Endothelial cell of umbilical vein (primary cell): ENCODE data around the gene DZIP3. TPM values are rescaled to one million over a fixed set of nuclear protein-coding genes. Genes with fewer than 3 reads are reported as not detected.

Experiments used
- BruUV-seq: library from RNA; stranded (reverse); fragments of 400-500 nt; replicated peaks from 2 replicates; lab custom pipeline; 2021; lab: Mats Ljungman, UMichigan
- CTCF ChIA-PET: fragments of 300-600, 350-600 bp; sonication (Branson Sonifier 250); formaldehyde crosslinking; loops from one replicate; lab custom pipeline; 2021; ENCODE audit warnings: antibody characterized with exemption, inconsistent platforms; lab: Charles Lee
- POLR2A ChIA-PET: fragments of 300-600, 350-600 bp; sonication (Branson Sonifier 250); formaldehyde crosslinking; loops from one replicate; lab custom pipeline; 2021; ENCODE audit warnings: antibody characterized with exemption, inconsistent platforms; lab: Charles Lee
- DNase-seq: peaks from one replicate; pipeline ENCODE4 v3.0.0-alpha.2; 2011; ENCODE audit warnings: low read depth, low spot score
- FAIRE-seq: peaks from 2 replicates; lab custom pipeline; 2011; peaks lifted over from hg19 to GRCh38; lab: Jason Lieb, UNC
- H2AFZ ChIP-seq: 2 replicates; pipeline ENCODE4 v1.6.0; 2012; ENCODE audit warnings: low read depth, low read length, control low read depth, inconsistent platforms
- H3K27ac ChIP-seq: 2 replicates; pipeline ENCODE4 v1.5.1; 2011; ENCODE audit warnings: low read depth, mild to moderate bottlenecking, control low read depth, low read length, moderate library complexity; ENCODE audit not compliant: insufficient read depth
- H3K27me3 ChIP-seq, 2 experiments: 2 replicates each; pipeline versions ENCODE4 v1.6.0 to v1.6.1; 2011; ENCODE audit warnings: low read length in 2 of 2, mixed read lengths in 1 of 2; ENCODE audit not compliant: control insufficient read depth in 2 of 2, insufficient read depth in 2 of 2
- H3K36me3 ChIP-seq, 2 experiments: 2 replicates in 1 of 2; 3 replicates in 1 of 2; pipeline ENCODE4 v1.5.1; 2011; ENCODE audit warnings: low read length in 2 of 2, mild to moderate bottlenecking in 1 of 2, moderate library complexity in 1 of 2; ENCODE audit not compliant: control insufficient read depth in 2 of 2, insufficient read depth in 2 of 2; ENCODE audit errors: extremely low read depth in 1 of 2
- H3K4me1 ChIP-seq: 3 replicates; pipeline ENCODE4 v1.5.1; 2011; ENCODE audit warnings: mild to moderate bottlenecking, low read length; ENCODE audit not compliant: control insufficient read depth, insufficient read depth; ENCODE audit errors: extremely low read depth
- H3K4me2 ChIP-seq: 2 replicates; pipeline ENCODE4 v1.6.1; 2011; ENCODE audit warnings: low read length, control low read depth, mixed read lengths; ENCODE audit not compliant: insufficient read depth
- H3K4me3 ChIP-seq, 3 experiments: fragments of 200-600 bp in 1 of 3; sonication (generic), shearing (Covaris generic) in 1 of 3; replicated peaks in 1 of 3; 2 replicates each; pipeline ENCODE4 v1.5.1; 2011 to 2016; ENCODE audit warnings: control low read depth in 3 of 3, low read length in 3 of 3, mild to moderate bottlenecking in 2 of 3, inconsistent platforms in 1 of 3, low read depth in 1 of 3, moderate library complexity in 1 of 3; ENCODE audit not compliant: insufficient read depth in 1 of 3
- H3K79me2 ChIP-seq: 2 replicates; pipeline ENCODE4 v1.6.0; 2012; ENCODE audit warnings: low read length, inconsistent platforms; ENCODE audit not compliant: control insufficient read depth, insufficient read depth
- H3K9ac ChIP-seq: replicated peaks from 2 replicates; pipeline ENCODE3; 2011; ENCODE audit warnings: low read length, control low read depth; ENCODE audit not compliant: insufficient read depth; ENCODE audit errors: extremely low read depth
- H3K9me1 ChIP-seq: replicated peaks from 3 replicates; pipeline ENCODE4 v1.6.0; 2011; ENCODE audit warnings: mild to moderate bottlenecking, low read length; ENCODE audit not compliant: control insufficient read depth, insufficient read depth; ENCODE audit errors: extremely low read depth
- H3K9me3 ChIP-seq: replicated peaks from 2 replicates; pipeline ENCODE4 v1.5.1; 2012; ENCODE audit warnings: low read length, inconsistent platforms; ENCODE audit not compliant: control insufficient read depth, insufficient read depth
- H4K20me1 ChIP-seq: replicated peaks from 2 replicates; pipeline ENCODE3; 2011; ENCODE audit warnings: mild to moderate bottlenecking, low read length; ENCODE audit not compliant: control insufficient read depth, insufficient read depth; ENCODE audit errors: extremely low read depth
- CTCF ChIP-seq, 2 donors: IDR thresholded peaks; 1 replicate in 1 of 2; 2 replicates in 1 of 2; pipeline ENCODE4 v1.5.1; 2011; ENCODE audit warnings: low read length in 2 of 2, mild to moderate bottlenecking in 2 of 2, moderate library complexity in 2 of 2, control low read depth in 1 of 2, inconsistent platforms in 1 of 2, low read depth in 1 of 2; ENCODE audit not compliant: insufficient read depth in 1 of 2; ENCODE audit errors: extremely low read depth in 1 of 2
- EZH2 ChIP-seq: IDR thresholded peaks from 2 replicates; pipeline ENCODE4 v1.6.1; 2012; ENCODE audit warnings: borderline replicate concordance, low read depth, mild to moderate bottlenecking, moderate library complexity, low read length, inconsistent platforms; ENCODE audit not compliant: severe bottlenecking
- FOS ChIP-seq: IDR thresholded peaks from 2 replicates; pipeline ENCODE4 v1.6.1; 2011; ENCODE audit warnings: mild to moderate bottlenecking, low read length, moderate library complexity, borderline replicate concordance; ENCODE audit not compliant: insufficient read depth
- GATA2 ChIP-seq: IDR thresholded peaks from 2 replicates; pipeline ENCODE4 v1.7.0; 2011; ENCODE audit warnings: low read depth, mild to moderate bottlenecking, moderate library complexity, mixed read lengths, low read length; ENCODE audit not compliant: insufficient read length, insufficient read depth
- JUN ChIP-seq: IDR thresholded peaks from 2 replicates; pipeline ENCODE4 v1.6.1; 2011; ENCODE audit warnings: borderline replicate concordance, low read depth; ENCODE audit not compliant: insufficient read length, insufficient read depth
- MAX ChIP-seq: IDR thresholded peaks from 2 replicates; pipeline ENCODE4 v1.6.1; 2011; ENCODE audit not compliant: insufficient read depth, insufficient read length
- MYC ChIP-seq: IDR thresholded peaks from one replicate; pipeline ENCODE4 v1.6.1; 2011; ENCODE audit warnings: mild to moderate bottlenecking, low read depth, low read length
- POLR2A ChIP-seq: IDR thresholded peaks from 2 replicates; pipeline ENCODE4 v1.6.1; 2012; ENCODE audit warnings: low read depth, mild to moderate bottlenecking, control low read depth, low read length
- POLR2AphosphoS5 ChIP-seq: IDR thresholded peaks from 2 replicates; pipeline ENCODE4 v1.6.1; 2012; ENCODE audit warnings: low read depth, mild to moderate bottlenecking, control low read depth, low read length, moderate library complexity; ENCODE audit not compliant: insufficient read depth
- dilution Hi-C: fragments of 300-500 bp; cut with MboI; formaldehyde crosslinking; loops from one replicate; pipeline ENCODE4 v1.15.0; 2019; ENCODE audit warnings: low sequenced_read_pairs; ENCODE audit not compliant: extremely low pct_ligation_motif_present
- intact Hi-C: fragments of 100-400 bp; cut with micrococcal nuclease; formaldehyde crosslinking; loops from one replicate; pipeline ENCODE4 v1.10.0; 2022
- polyA plus RNA-seq, 4 experiments: library from polyadenylated mRNA; depleted of rRNA in 3 of 4; stranded (reverse) in 3 of 4; unstranded in 1 of 4; fragments of >200 nt; gene quantifications; 2 replicates each; pipeline versions ENCODE4 v1.2.1 to v1.2.3, GENCODE V29; 2011 to 2012; ENCODE audit warnings: missing spikeins in 1 of 4
- total RNA-seq: library from RNA; stranded (reverse); gene quantifications from 2 replicates; pipeline ENCODE4 v1.2.3, GENCODE V29; 2021

DZIP3 gene
- total and polyA plus RNA-seq, 2 donors (not counting 3 experiments of a cell fraction or from before 2014, with no cell fraction given) = 1.9 to 6.5 TPM

- ChIA-PET CTCF (no interaction called here), POLR2A (no interaction called here)
- H3K36me3 ChIP-seq = no peaks in the 10 kb centered on the region
- no peak overlapping the region for H2AFZ ChIP-seq
- no peaks in the 10 kb centered on the region for H4K20me1 ChIP-seq
- no peak overlapping the region for H3K4me3 ChIP-seq
- no peak overlapping the region for H3K9ac ChIP-seq
- no TSS peak for BruUV-seq
- H3K27me3 ChIP-seq = no peaks in the 10 kb centered on the region
- H3K27ac ChIP-seq = no peak overlapping the region
- no peak for FAIRE-seq
- H3K9me3 ChIP-seq = no peaks in the 10 kb centered on the region
- dilution Hi-C loops = no loop called here
- no peak overlapping the region for H3K4me2 ChIP-seq
- H3K79me2 ChIP-seq = no peaks in the 10 kb centered on the region
- DNase-seq = no peak
- no peak for TF ChIP-seq GATA2
- TF ChIP-seq POLR2AphosphoS5 = no peak
- no peak for TF ChIP-seq CTCF (IDR thresholded peaks at IDR 0.05; ENCODE audit: extremely low read depth in 1 of 2, insufficient read depth in 1 of 2, low read depth in 1 of 2, low read length in 2 of 2)
- TF ChIP-seq POLR2A = no peak
- TF ChIP-seq FOS = no peak
- no peak for TF ChIP-seq JUN
- no peak for TF ChIP-seq MAX
- no peak for TF ChIP-seq EZH2
- no peak for TF ChIP-seq MYC
- intact Hi-C loops = no loop called here
- no peaks in the 10 kb centered on the region for H3K9me1 ChIP-seq
- H3K4me1 ChIP-seq = peaks cover 6% of the 10 kb centered on the region
Measured at GRCh38 chr3:108629974-108630373, 40.5 kb downstream of the DZIP3 start.
